ENCODE measurements around the gene AGBL4.

DNA sequence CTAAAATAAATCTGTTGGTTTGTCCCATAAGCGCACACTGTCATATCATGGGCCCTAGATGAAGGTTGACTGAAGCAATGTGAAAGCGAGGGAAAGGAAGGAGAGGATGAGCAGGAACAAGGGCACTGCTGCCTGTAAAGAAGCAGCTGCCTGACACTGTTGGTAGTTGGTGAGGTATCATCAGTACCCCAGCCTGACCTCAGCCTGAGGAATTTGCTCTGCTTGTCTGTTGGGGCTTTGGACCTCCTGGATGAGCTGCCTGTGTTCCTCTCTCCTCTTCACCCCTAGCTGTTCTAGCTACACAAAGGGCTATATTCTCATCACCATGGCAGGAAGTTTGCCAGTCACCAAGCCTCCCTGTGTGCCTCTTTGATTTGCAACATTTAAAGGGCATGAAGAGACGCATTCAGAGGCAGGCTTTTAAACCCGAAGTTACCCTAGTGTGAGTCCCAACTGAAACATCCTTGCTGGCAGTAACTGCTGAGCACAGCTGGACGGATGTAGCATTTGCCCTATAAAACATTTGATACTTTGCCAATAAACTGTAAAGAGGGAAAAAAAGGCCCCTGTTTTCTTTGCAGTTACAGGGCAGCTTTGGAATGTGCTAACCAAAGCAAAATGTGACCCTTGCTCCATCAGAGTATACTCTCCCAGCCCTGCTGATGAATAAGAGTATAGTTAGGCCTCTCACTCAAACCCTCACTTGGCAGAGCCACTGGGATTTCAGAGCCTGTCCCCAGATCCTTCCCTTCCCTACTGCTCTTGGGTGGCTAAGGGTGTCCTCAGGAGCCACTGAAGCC is 1529.6 kb downstream of the AGBL4 start:
- TF ChIP-seq POLR2AphosphoS5 (IDR thresholded peaks at IDR 0.05) = no peak
- TF ChIP-seq, protein P1, sequence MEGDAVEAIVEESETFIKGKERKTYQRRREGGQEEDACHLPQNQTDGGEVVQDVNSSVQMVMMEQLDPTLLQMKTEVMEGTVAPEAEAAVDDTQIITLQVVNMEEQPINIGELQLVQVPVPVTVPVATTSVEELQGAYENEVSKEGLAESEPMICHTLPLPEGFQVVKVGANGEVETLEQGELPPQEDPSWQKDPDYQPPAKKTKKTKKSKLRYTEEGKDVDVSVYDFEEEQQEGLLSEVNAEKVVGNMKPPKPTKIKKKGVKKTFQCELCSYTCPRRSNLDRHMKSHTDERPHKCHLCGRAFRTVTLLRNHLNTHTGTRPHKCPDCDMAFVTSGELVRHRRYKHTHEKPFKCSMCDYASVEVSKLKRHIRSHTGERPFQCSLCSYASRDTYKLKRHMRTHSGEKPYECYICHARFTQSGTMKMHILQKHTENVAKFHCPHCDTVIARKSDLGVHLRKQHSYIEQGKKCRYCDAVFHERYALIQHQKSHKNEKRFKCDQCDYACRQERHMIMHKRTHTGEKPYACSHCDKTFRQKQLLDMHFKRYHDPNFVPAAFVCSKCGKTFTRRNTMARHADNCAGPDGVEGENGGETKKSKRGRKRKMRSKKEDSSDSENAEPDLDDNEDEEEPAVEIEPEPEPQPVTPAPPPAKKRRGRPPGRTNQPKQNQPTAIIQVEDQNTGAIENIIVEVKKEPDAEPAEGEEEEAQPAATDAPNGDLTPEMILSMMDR (IDR thresholded peaks at IDR 0.05) = no peak

Measured in breast epithelium (tissue), 3 donors.